Kasumi-1 (cell line): Measurements from ENCODE around the gene STEAP3.

Experiments used
- DNase-seq, 2 experiments: peaks; one replicate each; lab custom pipeline; 2025; lab: John Stamatoyannopoulos, UW

Gene STEAP3

DNA sequence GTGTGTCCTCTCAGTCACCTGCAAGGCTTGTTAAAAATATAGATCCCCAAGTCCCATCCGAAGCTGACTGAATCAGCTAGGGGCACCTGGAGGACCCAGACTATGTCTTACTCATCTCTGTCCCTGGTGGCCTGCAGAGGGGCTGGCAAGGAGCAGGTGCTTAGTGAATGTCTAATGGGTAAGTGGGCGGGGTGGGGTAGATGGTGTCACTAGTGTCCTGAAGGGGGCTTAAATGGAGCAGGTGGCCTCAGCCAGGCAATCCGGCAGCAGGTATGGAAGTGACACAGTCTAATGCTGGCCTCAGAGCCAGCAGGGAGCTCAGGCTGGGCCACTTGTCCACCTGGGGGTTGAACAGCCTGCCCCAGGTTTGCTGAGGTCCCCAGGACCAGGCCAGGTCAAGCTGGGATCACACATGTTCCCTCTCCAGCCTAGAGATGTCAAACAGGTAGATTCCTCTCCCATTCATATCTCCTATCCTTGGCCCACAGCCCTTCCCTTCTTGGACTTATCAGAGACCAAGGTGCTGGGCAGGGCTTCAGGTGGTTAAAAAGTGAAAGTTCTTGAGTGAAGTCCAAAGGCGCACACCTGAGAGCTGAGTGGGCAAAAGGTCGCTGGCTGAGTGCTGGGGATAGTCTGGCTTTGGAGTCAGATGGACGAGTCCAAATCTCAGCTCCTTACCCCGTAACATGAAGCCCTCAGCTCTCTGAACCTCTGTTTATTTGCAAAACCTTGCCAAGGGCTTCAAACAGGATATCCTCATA, 1.7 kb downstream of the STEAP3 start:
- DNase-seq = peak in 1 of 2 experiments; percentile 14

DNA sequence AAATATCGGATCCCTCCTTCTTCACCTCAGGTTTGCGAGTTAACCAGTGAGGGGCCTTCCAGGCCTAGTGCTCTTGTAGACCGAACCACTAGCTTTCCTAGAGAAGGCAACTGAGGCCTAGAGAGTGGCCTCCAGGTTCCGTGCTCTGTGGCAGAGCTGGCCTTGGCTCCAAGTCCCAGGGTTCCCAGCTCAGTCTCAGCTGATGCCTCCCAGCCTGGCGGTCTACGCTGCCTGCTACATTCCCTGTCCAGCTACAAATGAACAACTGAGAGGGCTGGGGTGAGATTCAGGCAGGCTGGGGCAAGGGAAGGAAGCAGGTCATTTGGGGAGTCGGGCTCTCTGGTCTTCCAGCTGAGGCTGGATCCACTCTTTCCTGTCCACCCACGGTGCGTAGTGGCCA, 2.3 kb downstream of the STEAP3 start:
- no peak for DNase-seq

DNA sequence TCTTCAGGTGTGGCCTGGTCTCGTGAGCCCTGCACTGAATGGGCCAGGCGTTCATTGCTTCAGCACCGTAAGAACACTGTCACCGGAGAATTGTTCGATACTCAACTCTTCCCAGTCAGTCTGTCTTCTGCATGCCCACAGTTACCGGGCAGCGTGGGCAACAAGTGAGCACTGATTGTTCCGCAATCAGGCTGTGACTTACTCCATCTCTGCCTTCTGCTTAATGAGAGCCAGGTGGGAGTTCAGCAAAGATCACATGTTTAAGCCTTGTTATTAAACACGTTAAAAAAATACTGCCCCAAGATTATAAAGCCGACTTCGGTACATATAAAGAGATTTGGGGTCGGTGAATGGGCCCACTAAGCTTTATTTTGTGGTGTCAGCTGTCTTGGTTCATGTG, 3.7 kb downstream of the STEAP3 start:
- no peak for DNase-seq

DNA sequence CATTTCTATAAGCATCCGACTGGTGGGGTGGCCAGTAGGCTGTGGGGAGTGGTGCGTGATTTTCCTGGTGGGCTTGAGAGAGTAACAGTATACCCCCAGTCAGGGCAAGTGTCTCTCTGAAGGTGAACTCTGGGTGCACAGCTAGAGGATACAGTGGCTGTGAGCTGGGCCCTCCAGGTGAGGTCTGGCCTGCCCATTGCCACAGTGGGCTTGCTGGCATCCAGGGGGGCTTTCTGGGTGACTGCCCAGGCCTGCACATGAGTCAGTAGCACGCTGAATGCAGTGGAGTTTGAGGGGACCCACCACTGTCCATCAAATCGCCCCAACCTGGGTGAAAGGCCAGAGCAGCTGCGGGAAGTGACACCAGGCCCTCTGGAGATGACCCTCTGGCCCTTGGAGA, 4.5 kb downstream of the STEAP3 start:
- no peak for DNase-seq

DNA sequence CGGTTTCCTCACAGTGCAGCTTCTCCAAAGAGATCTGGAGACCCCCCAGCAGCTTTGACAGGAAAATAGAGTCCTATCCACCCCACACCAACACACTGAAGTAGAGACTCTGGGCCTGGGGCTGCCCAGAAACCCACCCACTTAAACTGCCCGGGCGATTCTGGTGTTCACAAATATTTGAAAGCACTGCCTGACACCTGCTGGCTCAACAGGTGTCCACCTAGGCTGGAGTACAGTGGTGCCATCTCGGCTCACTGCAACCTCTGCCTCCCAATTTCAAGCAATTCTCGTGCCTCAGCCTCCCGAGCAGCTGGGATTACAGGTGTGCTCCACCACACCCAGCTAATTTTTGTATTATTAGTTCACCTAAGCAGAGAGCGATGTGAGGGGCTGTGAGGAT, 5.3 kb downstream of the STEAP3 start:
- no peak for DNase-seq

DNA sequence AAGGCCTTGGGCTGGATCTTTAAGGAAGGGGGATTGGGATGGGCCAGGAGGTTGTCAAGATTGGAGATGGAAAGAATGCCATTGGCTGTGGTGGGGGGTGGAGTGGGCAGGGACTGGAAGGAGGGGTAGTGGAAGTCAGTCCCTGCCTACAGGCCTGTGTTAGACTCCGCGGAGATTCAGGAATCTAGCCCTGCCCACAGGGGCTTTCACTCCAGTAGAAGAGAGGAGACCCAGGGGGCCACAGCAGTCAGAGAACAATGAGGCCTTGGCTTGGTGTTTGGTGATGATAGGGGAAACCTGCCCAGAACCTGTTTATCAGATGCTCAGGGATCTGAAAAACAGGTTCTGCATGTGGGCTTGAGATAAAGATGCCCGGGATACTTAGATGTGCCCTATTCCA, 6.1 kb downstream of the STEAP3 start:
- no peak for DNase-seq

DNA sequence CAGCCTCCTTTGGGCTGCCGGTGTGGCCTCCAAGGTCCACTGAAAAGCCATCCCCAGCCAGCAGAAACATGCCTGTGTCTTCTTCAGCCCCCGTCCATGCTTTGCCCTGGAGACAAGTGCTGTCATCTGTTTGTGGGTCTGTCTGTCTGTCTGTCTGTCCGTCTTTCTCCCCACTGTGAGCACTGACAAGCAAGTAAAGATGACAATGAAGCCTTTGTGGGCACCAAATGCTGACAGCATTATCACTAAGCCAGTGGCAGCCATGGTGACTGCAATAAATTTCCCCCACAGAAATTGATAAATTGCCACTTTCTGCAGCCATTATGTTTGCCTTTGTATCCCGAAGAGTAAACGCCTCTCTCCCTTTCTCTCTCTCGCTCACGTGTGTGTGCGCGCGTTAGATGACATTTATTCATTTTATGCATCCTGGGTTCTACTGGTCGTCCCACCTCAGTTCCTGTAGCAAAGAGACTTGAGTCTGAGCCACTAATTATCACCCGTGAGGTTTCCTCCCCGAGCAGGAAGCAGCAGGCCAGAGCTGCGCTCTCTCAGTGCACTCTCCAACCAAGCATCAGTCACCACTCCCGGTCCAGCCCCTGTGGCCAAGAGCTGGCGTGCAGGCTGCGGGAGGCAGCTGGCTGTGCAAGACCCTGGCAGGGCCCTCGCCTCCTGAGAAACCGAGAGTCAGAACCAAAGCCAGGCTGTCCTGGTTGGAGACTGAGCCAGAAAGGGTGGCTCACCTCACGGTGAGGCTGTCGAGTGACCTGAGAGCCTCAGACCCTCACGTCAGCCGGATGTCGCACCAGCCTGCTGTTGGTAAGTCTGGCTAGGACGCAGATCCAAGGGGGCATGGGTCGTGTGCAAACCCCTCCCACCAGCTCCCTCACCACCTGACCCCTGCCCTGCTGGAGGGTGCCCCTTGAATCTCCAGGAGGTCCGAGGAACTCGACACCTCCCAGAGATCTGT, 6.9 kb downstream of the STEAP3 start:
- peak; percentile 18 to 41 for DNase-seq

DNA sequence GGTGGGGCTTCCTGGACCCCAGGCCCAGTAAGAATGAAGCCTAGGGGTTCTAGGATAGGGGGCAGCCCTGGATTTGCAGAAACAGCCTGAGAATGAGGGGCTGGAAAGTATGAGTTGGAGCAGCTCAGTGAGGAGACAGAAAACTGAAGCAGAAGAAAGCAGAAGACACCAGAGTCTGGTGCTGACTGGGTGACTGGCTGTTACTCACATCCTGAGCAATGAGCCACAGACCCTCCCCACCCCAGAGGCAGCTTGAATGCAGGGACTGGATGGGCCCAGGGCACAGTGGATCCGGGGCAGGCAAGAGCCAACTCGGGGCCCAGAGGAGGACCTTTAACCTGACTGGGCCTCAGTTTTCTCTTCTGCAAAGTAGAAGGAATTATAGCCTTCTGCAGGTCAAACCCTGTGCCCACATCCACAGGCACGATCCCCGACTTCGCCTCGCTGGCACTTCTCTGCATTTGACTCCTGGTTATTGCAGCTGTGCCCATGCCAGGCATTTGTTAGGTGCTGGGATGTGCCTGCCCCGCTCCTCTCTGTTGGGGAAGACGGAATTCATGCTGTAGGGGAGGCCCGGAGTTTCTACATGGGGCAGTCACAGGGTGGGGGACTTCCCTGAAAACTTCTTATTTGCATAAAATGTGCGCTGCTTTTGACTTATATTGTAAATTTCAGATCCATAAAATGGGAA, 8.5 kb downstream of the STEAP3 start:
- peak; percentile 77 to 86 for DNase-seq

DNA sequence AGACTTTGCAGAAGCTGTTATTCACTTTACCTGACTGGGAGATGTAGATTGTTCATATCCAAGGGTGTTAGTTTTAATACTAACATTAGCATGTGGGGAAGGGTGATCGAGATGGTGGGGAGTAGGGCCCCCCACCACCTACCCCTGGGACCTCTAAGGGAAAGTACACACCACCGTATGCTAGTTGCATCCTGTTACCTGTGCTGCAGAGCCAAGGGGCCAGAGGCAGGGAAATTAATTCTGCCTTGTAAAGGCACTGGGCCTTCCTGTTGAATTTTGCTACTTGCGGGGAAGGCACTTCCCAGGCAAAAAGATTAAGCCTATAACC, 9.0 kb downstream of the STEAP3 start:
- no peak for DNase-seq

DNA sequence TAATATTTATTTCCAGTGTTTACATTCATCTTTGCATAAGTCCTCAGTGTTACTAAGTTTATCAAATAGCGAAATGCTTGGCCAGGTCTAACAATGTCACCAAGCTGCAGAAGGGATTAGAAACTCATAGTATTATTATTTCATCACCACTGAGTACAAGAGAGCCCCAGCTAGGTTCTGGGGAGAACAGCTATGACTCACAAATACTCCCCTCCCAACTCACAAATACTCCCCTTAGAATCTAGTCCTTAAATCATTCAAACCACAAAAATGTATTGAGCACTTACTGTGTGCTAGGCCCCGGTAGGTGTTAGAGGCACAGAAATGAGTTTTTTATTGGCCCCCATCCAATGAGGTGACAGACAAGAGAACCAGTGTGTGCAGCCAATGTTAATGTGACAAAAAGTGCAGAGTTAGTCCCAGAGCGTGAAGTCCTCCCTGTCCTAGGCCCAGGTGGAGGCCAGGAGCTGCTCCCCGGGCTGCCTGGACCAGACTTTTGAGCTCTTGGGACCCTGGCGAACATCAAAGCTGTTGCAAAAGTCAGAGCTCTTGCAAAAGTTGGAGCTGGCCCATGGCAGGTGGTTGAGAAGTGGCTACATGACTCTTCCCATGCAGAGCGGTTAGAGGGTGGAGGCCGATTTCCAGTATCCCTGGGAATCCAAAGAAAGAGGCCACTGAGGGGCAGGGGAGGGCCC, 9.8 kb downstream of the STEAP3 start:
- no peak for DNase-seq

DNA sequence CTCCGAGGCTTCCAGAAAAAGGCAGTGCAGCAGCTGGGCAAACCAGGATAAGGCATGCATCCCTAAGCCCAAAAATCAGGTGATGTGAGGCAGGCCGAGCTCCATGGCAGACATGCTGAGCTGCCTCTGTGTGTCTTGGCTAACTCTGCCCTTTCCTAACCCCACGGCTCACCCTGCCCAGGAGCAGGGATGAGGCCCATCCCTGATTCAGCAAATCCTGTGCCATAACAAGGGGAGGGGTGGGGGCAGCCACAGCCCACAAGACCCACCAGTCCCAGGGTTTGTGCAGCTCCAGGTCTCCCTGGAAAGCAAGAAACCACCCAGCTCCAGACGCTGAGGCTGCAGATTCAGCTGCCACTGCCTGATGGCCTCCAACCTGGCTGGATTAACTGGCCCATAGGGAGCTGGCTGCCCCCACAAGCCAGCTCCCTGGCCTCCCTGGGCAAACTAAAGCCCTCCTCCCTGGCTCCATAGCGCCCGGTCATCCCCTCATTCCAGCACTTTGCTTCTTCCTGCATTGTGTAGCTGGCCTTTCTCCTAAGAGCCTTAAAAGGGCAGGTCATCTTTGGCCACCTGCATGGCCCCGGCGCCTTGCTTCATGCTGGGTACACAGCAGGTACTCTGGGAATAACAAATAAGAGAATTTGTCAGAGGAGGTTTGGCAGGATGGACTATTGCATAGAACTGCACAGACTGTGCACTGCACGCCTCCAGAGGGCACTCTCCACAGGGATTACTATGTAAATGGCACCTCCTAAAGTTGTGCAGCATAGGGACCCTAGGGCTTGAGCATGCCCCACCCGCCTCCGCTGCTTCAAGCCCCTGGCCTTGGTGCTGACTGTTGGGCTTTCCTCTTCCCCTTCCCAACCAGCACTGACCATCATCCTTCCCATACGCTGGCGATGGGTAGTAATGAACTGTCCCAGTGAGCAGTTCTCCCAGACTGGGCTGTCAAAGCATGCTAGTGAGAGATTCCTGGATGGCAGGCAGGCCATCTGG, 10.7 kb downstream of the STEAP3 start:
- peak; percentile 20 to 28 for DNase-seq

DNA sequence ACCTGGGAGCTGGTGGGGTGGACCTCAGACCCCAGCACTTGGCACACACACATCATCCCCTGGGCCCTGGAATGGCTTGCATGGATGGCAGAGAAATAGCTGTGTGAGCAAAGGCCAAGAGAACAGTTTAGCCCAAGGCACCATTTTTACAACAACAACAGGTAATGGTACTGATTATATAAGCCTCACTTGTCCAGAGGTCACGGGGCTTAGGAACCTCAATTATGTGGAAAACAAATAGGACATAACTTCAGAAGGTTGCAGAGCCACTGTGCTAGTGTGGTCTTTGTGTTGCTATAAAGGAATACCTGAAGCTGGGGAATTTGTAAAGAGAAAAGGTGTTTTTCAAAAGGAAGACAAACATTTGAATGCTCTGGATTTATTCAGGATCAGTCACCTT, 13.2 kb downstream of the STEAP3 start:
- DNase-seq = no peak

DNA sequence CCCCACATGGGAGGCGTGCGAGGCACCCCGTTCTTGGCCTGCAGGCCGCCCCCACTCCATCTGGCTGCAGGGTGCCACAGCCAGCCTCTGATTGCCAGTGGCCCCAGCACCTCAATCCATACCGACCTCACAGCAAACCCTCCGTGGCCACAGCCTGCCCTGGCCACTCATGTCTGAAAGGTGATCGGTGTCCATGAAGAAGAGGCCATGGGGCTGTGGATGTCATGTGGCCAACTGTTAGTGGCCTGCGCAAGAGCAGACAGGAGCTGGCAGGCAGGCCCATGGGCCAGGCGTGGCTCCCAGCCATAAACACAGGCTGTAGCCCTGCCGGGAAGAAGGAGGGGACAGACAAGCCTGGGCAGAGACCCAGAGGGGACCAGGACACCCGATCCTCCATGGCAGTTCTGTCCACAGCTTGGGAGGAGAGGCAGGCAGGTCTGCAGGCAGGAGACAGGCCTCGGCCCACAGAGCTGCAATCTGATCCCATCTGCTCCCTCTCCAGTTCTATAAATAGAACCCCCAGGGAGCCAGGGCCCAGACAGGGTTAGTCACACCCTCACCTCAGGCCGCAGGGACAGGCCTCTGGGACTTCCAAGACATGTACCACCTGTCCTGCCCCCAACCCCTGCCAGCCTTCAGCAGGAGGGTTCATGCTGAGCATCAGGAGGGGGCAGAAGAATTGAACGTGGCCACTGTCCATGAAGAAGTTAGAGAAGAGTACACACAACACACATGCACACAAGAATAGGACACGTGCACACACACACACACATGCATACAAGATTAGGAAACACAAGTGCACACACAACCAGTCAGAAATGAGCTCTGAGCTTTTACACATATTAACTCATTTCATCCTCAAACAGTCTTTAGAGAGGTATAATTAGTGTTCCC, 16.9 kb downstream of the STEAP3 start:
- no peak for DNase-seq

DNA sequence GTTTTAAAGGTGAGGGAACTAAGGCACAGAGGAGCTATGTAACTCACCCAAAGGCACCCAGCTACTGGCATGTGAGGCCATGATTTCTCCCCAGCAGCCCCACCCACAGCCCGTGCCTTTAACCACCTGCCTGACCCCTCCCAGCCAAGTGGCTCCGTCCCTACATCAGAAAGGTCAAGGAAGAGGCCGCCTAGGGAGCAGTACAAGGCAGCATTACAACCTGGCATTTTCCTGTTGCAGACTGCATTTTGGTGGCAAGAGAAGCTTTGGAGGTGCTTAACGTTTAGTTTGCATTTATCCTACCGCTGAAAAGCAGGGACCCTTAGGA, 17.5 kb downstream of the STEAP3 start:
- no peak for DNase-seq

DNA sequence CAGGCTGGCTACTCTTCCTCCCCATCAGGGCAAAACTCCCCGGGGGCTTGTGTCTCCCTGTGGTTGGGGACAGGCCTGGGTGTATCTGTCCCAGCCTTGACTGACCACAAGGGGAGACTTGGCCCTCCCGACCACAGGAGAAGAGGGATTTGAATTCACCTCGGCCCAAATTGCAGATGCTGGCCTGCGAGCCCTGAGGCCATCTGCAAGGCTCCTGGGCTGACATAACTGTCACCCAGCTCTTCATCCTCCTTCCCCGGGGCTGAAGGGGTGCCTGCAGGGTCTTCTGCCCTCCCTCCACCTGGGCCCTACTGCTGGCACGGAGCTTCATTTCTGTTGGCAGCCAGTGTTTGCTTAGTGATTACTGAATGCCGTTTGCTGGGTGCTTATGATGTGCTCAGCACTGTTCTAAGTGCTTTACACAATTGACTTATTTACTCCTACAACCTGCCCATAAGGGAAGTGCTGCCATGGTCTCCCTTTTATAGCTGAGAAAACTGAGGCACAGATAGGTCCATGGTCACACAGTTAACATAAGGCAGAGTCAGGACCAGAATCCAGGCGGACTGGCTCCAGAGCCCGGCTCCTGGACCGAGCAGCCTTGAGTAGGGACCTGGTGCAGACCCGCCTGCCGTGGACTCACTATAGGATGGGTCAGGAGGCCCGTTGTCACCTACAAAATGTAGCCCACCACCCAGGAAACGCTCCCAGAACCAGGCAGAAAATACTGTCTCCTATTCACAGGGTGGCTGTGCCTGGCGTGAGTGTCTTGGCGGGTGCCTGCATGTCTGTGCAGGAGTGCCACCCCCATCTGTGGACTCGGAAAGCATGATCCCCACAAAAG, 18.9 kb downstream of the STEAP3 start:
- DNase-seq = no peak

DNA sequence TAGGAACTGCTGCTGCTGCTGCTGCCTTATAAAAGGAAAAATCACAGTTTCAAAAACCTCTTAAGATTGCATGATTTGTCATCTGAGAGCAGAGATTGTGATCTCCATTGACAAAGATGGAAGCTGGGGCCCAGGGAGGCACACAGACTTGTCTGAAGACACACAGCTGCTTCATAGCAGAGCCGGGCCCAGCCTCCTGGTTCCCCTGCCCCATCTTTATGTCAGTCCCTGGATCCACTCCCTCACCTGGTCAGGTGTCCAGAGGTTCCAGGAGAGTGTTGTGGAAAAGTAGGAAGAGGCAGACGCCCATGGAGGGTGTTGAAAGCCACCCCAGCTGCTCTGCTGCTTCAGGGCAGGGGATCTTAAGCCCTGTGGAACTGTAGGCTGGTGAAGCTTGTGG, 20.0 kb downstream of the STEAP3 start:
- no peak for DNase-seq

DNA sequence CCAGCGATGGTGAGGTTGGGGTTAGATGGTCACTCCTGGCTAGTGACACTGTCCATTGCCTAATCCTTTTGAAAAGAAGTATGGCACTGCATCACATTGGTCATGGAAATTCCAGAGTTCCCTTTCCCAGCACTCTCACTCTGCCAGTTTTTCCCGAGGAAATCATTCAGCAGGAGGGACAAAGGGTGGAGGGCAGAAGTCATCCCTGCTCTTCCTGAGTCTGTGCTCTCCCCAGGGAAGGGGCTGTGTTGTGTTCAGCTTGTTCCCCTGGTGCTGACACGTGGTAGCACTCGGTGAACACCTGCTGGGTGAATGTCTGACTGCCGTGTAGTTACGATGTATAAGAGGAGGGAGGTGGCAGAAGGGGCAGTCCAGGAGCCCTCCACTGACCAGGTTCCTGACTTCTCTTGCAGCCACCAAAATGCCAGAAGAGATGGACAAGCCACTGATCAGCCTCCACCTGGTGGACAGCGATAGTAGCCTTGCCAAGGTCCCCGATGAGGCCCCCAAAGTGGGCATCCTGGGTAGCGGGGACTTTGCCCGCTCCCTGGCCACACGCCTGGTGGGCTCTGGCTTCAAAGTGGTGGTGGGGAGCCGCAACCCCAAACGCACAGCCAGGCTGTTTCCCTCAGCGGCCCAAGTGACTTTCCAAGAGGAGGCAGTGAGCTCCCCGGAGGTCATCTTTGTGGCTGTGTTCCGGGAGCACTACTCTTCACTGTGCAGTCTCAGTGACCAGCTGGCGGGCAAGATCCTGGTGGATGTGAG, 21.6 kb downstream of the STEAP3 start:
- DNase-seq = no peak

DNA sequence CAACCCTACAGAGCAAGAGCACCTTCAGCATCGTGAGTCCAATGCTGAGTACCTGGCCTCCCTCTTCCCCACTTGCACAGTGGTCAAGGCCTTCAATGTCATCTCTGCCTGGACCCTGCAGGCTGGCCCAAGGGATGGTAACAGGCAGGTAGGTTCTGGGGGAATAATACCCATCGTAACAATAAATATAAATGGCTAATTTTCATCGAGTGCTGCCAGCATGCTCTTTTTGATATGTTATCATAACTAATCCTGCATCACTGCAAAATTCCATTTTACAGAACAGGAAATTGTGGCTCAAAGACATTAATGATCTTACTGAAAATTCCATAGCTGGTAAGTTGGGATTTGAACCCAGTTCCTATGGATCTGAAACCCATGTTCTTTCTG, 22.2 kb downstream of the STEAP3 start:
- no peak for DNase-seq
